ENCODE results near the gene ZC3H12D.

The ZC3H12D gene

DNA sequence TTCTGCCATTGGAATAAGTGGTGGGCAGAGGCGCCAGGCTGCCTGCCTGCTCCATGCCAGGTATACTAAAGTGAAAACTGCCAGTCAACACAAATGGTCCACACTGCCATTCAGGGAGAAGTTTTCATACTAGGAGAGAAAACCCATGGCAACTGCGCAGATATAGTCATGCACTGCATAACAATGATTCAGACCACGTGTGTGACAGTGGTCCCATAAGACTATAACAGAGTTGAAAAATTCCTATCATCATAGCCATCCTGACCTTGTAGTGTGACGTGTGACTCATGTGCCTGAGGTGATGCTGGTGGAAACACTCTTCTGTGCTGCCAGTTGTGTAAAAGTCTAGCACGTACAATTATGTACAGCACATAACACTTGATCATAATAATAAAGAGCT, 25.1 kb downstream of the ZC3H12D start:
- WGBS, 2 donors (ENCODE audit: extremely low coverage in 2 of 2, insufficient read length in 2 of 2, insufficient replicate concordance in 1 of 2): no CpG with 5 or more reads among the region's 5 CpGs

DNA sequence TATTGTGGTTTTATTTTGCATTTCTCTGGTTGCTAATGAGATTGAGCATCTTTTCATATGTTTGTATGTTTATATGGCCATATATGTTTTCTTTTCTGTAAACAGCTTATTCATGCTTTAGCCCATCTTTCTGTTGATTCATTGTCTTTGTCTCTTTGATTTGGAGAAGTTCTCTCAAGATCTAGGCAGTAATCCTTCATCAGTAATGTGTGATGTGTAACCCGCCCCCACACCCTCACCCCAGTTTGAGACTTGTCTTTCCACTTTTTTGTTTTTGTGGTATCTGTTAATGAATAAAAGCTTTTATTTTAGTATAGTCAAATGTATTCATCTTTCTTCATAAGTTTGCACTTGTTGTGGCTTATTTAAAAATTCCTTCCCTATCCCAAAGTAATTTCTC, 26.0 kb downstream of the ZC3H12D start:
- WGBS, 2 donors (ENCODE audit: extremely low coverage in 2 of 2, insufficient read length in 2 of 2, insufficient replicate concordance in 1 of 2): no CpG with 5 or more reads among the region's 1 CpG
- no peak overlapping the region for H3K27ac ChIP-seq (replicated peaks; ENCODE audit: low read length)
- H2BK15ac ChIP-seq (ENCODE audit: low read length): no peak overlapping the region
- no peak overlapping the region for H3K4me3 ChIP-seq (ENCODE audit: low read length in 2 of 2)
- H3K79me1 ChIP-seq (ENCODE audit: low read depth, low read length): no peaks in the 10 kb centered on the region
- H3K36me3 ChIP-seq (replicated peaks in 1 of 2; ENCODE audit: control insufficient read depth in 2 of 2, insufficient read depth in 2 of 2, low read length in 2 of 2): no peaks in the 10 kb centered on the region
- no peak overlapping the region for H3K18ac ChIP-seq (ENCODE audit: low read length)
- no peak overlapping the region for H2BK12ac ChIP-seq (ENCODE audit: low read length)
- no peak overlapping the region for H2AK5ac ChIP-seq (ENCODE audit: low read depth, low read length)
- H2BK5ac ChIP-seq (ENCODE audit: low read length): no peak overlapping the region
- H4K8ac ChIP-seq (ENCODE audit: low read depth, low read length): no peak overlapping the region
- no peak overlapping the region for H3K9ac ChIP-seq (ENCODE audit: low read depth, low read length, poor library complexity)
- no peak overlapping the region for H3K4me2 ChIP-seq (ENCODE audit: insufficient read depth, low read length, poor library complexity, severe bottlenecking)
- no peaks in the 10 kb centered on the region for H3K4me1 ChIP-seq (ENCODE audit: control insufficient read depth in 2 of 2, insufficient read depth in 1 of 2, low read depth in 1 of 2, low read length in 2 of 2)
- no peak overlapping the region for H3K4ac ChIP-seq (ENCODE audit: low read length)
- no peak overlapping the region for H3K14ac ChIP-seq (ENCODE audit: low read length)
- peaks cover 0 to 6% (median 0%) of the 10 kb centered on the region in 3 experiments for H3K27me3 ChIP-seq (ENCODE audit: control insufficient read depth in 3 of 3, insufficient read depth in 3 of 3, low read depth in 1 of 3, low read length in 3 of 3)
- no peak overlapping the region for H3K23ac ChIP-seq (ENCODE audit: low read depth, low read length, poor library complexity)
- H3K9me3 ChIP-seq (replicated peaks in 1 of 2; ENCODE audit: control insufficient read depth in 2 of 2, insufficient read depth in 1 of 2, low read depth in 1 of 2, low read length in 2 of 2): no peaks in the 10 kb centered on the region
- H2AFZ ChIP-seq (ENCODE audit: low read length): no peak overlapping the region
- H2BK120ac ChIP-seq (ENCODE audit: low read depth, low read length): no peak overlapping the region
- DNase-seq (ENCODE audit: low spot score): no peak
- H4K91ac ChIP-seq (ENCODE audit: low read depth, low read length, poor library complexity): no peak overlapping the region

More for the DNA sequence above, 25.1 kb downstream of the ZC3H12D start:
- H3K4ac ChIP-seq (ENCODE audit: low read length): no peak overlapping the region
- H3K4me1 ChIP-seq (ENCODE audit: control insufficient read depth in 2 of 2, insufficient read depth in 1 of 2, low read depth in 1 of 2, low read length in 2 of 2): no peaks in the 10 kb centered on the region
- no peak overlapping the region for H3K9ac ChIP-seq (ENCODE audit: low read depth, low read length, poor library complexity)
- no peak overlapping the region for H2BK12ac ChIP-seq (ENCODE audit: low read length)
- no peak overlapping the region for H3K14ac ChIP-seq (ENCODE audit: low read length)
- no peak overlapping the region for H2BK15ac ChIP-seq (ENCODE audit: low read length)
- no peak overlapping the region for H3K18ac ChIP-seq (ENCODE audit: low read length)
- H3K79me1 ChIP-seq (ENCODE audit: low read depth, low read length): no peaks in the 10 kb centered on the region
- no peaks in the 10 kb centered on the region for H3K9me3 ChIP-seq (replicated peaks in 1 of 2; ENCODE audit: control insufficient read depth in 2 of 2, insufficient read depth in 1 of 2, low read depth in 1 of 2, low read length in 2 of 2)
- H4K8ac ChIP-seq (ENCODE audit: low read depth, low read length): no peak overlapping the region
- no peaks in the 10 kb centered on the region for H3K27me3 ChIP-seq (ENCODE audit: control insufficient read depth in 3 of 3, insufficient read depth in 3 of 3, low read depth in 1 of 3, low read length in 3 of 3)
- no peak overlapping the region for H2BK5ac ChIP-seq (ENCODE audit: low read length)
- no peak overlapping the region for H2BK120ac ChIP-seq (ENCODE audit: low read depth, low read length)
- no peak overlapping the region for H3K4me2 ChIP-seq (ENCODE audit: insufficient read depth, low read length, poor library complexity, severe bottlenecking)
- H3K27ac ChIP-seq (replicated peaks; ENCODE audit: low read length): no peak overlapping the region
- no peak for DNase-seq (ENCODE audit: low spot score)
- no peak overlapping the region for H2AK5ac ChIP-seq (ENCODE audit: low read depth, low read length)
- H2AFZ ChIP-seq (ENCODE audit: low read length): no peak overlapping the region
- H3K4me3 ChIP-seq (ENCODE audit: low read length in 2 of 2): no peak overlapping the region
- H3K23ac ChIP-seq (ENCODE audit: low read depth, low read length, poor library complexity): no peak overlapping the region
- no peak overlapping the region for H4K91ac ChIP-seq (ENCODE audit: low read depth, low read length, poor library complexity)
- H3K36me3 ChIP-seq (replicated peaks in 1 of 2; ENCODE audit: control insufficient read depth in 2 of 2, insufficient read depth in 2 of 2, low read length in 2 of 2): no peaks in the 10 kb centered on the region

DNA sequence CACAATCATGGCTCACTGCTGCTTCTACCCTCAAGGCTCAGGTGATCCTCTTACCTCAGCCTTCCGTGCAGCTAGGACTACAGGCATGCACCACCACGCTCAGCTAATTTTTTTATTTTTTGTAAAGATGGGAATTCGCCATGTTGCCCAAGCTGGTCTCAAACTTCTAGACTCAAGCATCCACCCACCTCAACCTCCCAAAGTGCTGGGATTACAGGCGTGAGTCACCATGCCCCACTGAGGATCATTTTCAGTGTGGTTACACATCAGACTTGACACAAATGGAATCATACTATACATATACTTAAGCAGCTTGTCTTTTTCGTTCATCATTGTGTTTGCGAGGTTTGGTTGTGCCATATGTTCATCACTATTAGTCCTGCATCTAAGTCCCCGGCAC, 26.6 kb downstream of the ZC3H12D start:
- Histone ChIP-seq H4K91ac (ENCODE audit: low read depth, low read length, poor library complexity) (no peak overlapping the region), H3K18ac (ENCODE audit: low read length) (no peak overlapping the region), H3K4ac (ENCODE audit: low read length) (no peak overlapping the region), H3K14ac (ENCODE audit: low read length) (no peak overlapping the region), H3K9ac (ENCODE audit: low read depth, low read length, poor library complexity) (no peak overlapping the region), H3K4me1 (ENCODE audit: control insufficient read depth in 2 of 2, insufficient read depth in 1 of 2, low read depth in 1 of 2, low read length in 2 of 2) (no peaks in the 10 kb centered on the region), H2AFZ (ENCODE audit: low read length) (no peak overlapping the region), H3K9me3 (replicated peaks in 1 of 2; ENCODE audit: control insufficient read depth in 2 of 2, insufficient read depth in 1 of 2, low read depth in 1 of 2, low read length in 2 of 2) (no peaks in the 10 kb centered on the region), H3K4me2 (ENCODE audit: insufficient read depth, low read length, poor library complexity, severe bottlenecking) (no peak overlapping the region), H2BK15ac (ENCODE audit: low read length) (no peak overlapping the region), H3K27me3 (ENCODE audit: control insufficient read depth in 3 of 3, insufficient read depth in 3 of 3, low read depth in 1 of 3, low read length in 3 of 3) (peaks cover 0 to 9% (median 0%) of the 10 kb centered on the region in 3 experiments), H3K79me1 (ENCODE audit: low read depth, low read length) (no peaks in the 10 kb centered on the region), H3K36me3 (replicated peaks in 1 of 2; ENCODE audit: control insufficient read depth in 2 of 2, insufficient read depth in 2 of 2, low read length in 2 of 2) (no peaks in the 10 kb centered on the region), H2BK12ac (ENCODE audit: low read length) (no peak overlapping the region), H3K27ac (replicated peaks; ENCODE audit: low read length) (no peak overlapping the region), H2BK5ac (ENCODE audit: low read length) (no peak overlapping the region), H2BK120ac (ENCODE audit: low read depth, low read length) (no peak overlapping the region), H4K8ac (ENCODE audit: low read depth, low read length) (no peak overlapping the region), H3K23ac (ENCODE audit: low read depth, low read length, poor library complexity) (no peak overlapping the region), H3K4me3 (ENCODE audit: low read length in 2 of 2) (no peak overlapping the region), H2AK5ac (ENCODE audit: low read depth, low read length) (no peak overlapping the region)
- no peak for DNase-seq (ENCODE audit: low spot score)
- no CpG with 5 or more reads among the region's 7 CpGs for WGBS, 2 donors (ENCODE audit: extremely low coverage in 2 of 2, insufficient read length in 2 of 2, insufficient replicate concordance in 1 of 2)

DNA sequence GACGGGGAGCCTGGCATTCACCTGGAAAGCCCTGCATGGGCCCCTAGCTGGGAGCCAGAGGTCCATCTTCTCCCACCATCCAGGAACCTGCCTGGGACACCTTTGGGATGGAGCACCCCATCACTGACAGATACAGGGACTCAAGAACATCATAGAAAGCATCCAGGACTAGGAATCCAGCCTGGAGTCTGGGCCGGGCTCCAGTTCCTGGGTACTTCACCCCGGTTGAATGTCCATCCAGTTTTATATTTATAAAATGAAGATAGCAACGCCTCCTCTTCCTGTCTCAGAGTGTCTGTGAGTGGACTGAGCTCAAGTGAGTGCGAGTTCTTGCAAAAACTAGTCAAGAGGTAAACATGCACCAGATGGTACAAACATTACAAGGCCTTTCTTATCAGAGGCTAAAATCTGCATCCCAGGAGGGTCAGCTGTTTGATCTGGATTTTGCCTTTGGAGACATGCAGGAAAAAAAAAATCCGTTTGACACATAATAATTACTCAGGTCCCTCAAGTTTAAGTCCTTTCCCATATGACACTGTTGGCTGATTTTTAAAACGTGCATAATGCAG, 27.4 kb downstream of the ZC3H12D start:
- no peak overlapping the region for H2AK5ac ChIP-seq (ENCODE audit: low read depth, low read length)
- H4K91ac ChIP-seq (ENCODE audit: low read depth, low read length, poor library complexity): no peak overlapping the region
- no peaks in the 10 kb centered on the region for H3K79me1 ChIP-seq (ENCODE audit: low read depth, low read length)
- DNase-seq (ENCODE audit: low spot score): no peak
- H3K36me3 ChIP-seq (replicated peaks in 1 of 2; ENCODE audit: control insufficient read depth in 2 of 2, insufficient read depth in 2 of 2, low read length in 2 of 2): no peaks in the 10 kb centered on the region
- no peak overlapping the region for H2BK15ac ChIP-seq (ENCODE audit: low read length)
- H2BK12ac ChIP-seq (ENCODE audit: low read length): no peak overlapping the region
- no peak overlapping the region for H3K4ac ChIP-seq (ENCODE audit: low read length)
- no peak overlapping the region for H3K27ac ChIP-seq (replicated peaks; ENCODE audit: low read length)
- no peak overlapping the region for H4K8ac ChIP-seq (ENCODE audit: low read depth, low read length)
- peaks cover 0 to 14% (median 8%) of the 10 kb centered on the region in 3 experiments for H3K27me3 ChIP-seq (ENCODE audit: control insufficient read depth in 3 of 3, insufficient read depth in 3 of 3, low read depth in 1 of 3, low read length in 3 of 3)
- no peak overlapping the region for H3K23ac ChIP-seq (ENCODE audit: low read depth, low read length, poor library complexity)
- no peak overlapping the region for H3K4me2 ChIP-seq (ENCODE audit: insufficient read depth, low read length, poor library complexity, severe bottlenecking)
- no peak overlapping the region for H2AFZ ChIP-seq (ENCODE audit: low read length)
- H3K18ac ChIP-seq (ENCODE audit: low read length): no peak overlapping the region
- WGBS, 2 donors (ENCODE audit: extremely low coverage in 2 of 2, insufficient read length in 2 of 2, insufficient replicate concordance in 1 of 2): no CpG with 5 or more reads among the region's 7 CpGs
- H3K14ac ChIP-seq (ENCODE audit: low read length): no peak overlapping the region
- no peak overlapping the region for H2BK120ac ChIP-seq (ENCODE audit: low read depth, low read length)
- no peak overlapping the region for H3K4me3 ChIP-seq (ENCODE audit: low read length in 2 of 2)
- no peaks in the 10 kb centered on the region for H3K4me1 ChIP-seq (ENCODE audit: control insufficient read depth in 2 of 2, insufficient read depth in 1 of 2, low read depth in 1 of 2, low read length in 2 of 2)
- no peak overlapping the region for H2BK5ac ChIP-seq (ENCODE audit: low read length)
- H3K9me3 ChIP-seq (replicated peaks in 1 of 2; ENCODE audit: control insufficient read depth in 2 of 2, insufficient read depth in 1 of 2, low read depth in 1 of 2, low read length in 2 of 2): no peaks in the 10 kb centered on the region
- H3K9ac ChIP-seq (ENCODE audit: low read depth, low read length, poor library complexity): no peak overlapping the region
